K562 (cell line): ENCODE measurements around the gene PI4KA. TPM values are rescaled to one million over a fixed set of nuclear protein-coding genes. Genes with fewer than 3 reads are reported as not detected.

Experiments
- MAFK ChIP-seq: IDR thresholded peaks from 2 replicates; pipeline ENCODE4 v1.6.1; 2011; ENCODE audit warnings: low read length, improper control_type of control experiment
- NFIX ChIP-seq: fragments of 250-450 bp; sonication (Bioruptor Pico); IDR thresholded peaks from 2 replicates; pipeline ENCODE4 v1.4.0; 2020; ENCODE audit warnings: low read depth, mild to moderate bottlenecking, moderate library complexity
- NFXL1 ChIP-seq: fragments of 450-650 bp; formaldehyde crosslinking; IDR thresholded peaks from 2 replicates; pipeline ENCODE4 v1.4.0; 2021; ENCODE audit warnings: mild to moderate bottlenecking
- RFX7 ChIP-seq: fragments of 250-450 bp; sonication (Bioruptor Pico); IDR thresholded peaks from 2 replicates; pipeline ENCODE4 v1.5.1; 2021; ENCODE audit warnings: mild to moderate bottlenecking
- ZNF253 ChIP-seq: fragments of 250-450 bp; sonication (Bioruptor Pico); conservative IDR thresholded peaks from 2 replicates; pipeline ENCODE4 v1.6.1; 2021; ENCODE audit warnings: mild to moderate bottlenecking
- ZNF766 ChIP-seq: fragments of 200-800 bp; sonication (Bioruptor generic); conservative IDR thresholded peaks from 2 replicates; pipeline ENCODE4 v1.6.1; 2016; ENCODE audit warnings: missing genetic modification characterization, missing compliant biosample characterization
- polyA plus RNA-seq, 8 experiments: library from polyadenylated mRNA; depleted of rRNA in 4 of 8; stranded (reverse) in 5 of 8; unstranded in 3 of 8; fragments of >200 nt; fragmentation: Nextera tagmentation in 2 of 8; fragmentation: Illumina TruSeq in 1 of 8; extraction: Ambion mirVana in 2 of 8; extraction: Trizol in 1 of 8; gene quantifications; 2 replicates each; pipeline versions ENCODE4 v1.2.1 to v1.2.3, GENCODE V29; 2011 to 2014; ENCODE audit warnings: inconsistent platforms in 1 of 8, missing spikeins in 1 of 8
- total RNA-seq, 7 experiments: library from RNA; depleted of rRNA in 6 of 7; stranded (reverse); fragments of >200 nt in 6 of 7; fragmentation: Illumina TruSeq in 2 of 7; extraction: Trizol in 2 of 7; gene quantifications; 2 replicates each; pipeline versions ENCODE4 v1.2.1 to v1.2.3, GENCODE V29; 2011 to 2021; ENCODE audit warnings: low replicate concordance in 1 of 7
- TF ChIP-seq, protein P1 (sequence below): sonication (generic); formaldehyde crosslinking; IDR thresholded peaks from 2 replicates; pipeline ENCODE4 v1.8.1; 2023; ENCODE audit warnings: mild to moderate bottlenecking, missing genetic modification reagents
- TF ChIP-seq, protein P2 (sequence below): fragments of 250-450 bp; sonication (Bioruptor Pico); IDR thresholded peaks from 2 replicates; pipeline ENCODE4 v1.9.0; 2021; ENCODE audit warnings: mild to moderate bottlenecking, inconsistent platforms
- TF ChIP-seq, protein P3 (sequence below): fragments of 450-650 bp; formaldehyde crosslinking; IDR thresholded peaks from 2 replicates; pipeline ENCODE4 v1.4.0; 2022; ENCODE audit warnings: mild to moderate bottlenecking, moderate library complexity
- TF ChIP-seq, protein P4 (sequence below): fragments of 450-650 bp; IDR thresholded peaks from 2 replicates; pipeline ENCODE4 v1.6.1; 2017; ENCODE audit warnings: antibody characterized with exemption, mild to moderate bottlenecking
- TF ChIP-seq, protein P5 (sequence below): sonication (generic); formaldehyde crosslinking; IDR thresholded peaks from 2 replicates; pipeline ENCODE4 v1.8.1; 2023; ENCODE audit warnings: missing genetic modification reagents, mild to moderate bottlenecking, borderline replicate concordance

The PI4KA gene
- total and polyA plus RNA-seq, 9 of the 15 experiments (the other 6 are each of a cell fraction or from before 2014, with no cell fraction given), result 7.3 to 187 (median 84.7) TPM

DNA sequence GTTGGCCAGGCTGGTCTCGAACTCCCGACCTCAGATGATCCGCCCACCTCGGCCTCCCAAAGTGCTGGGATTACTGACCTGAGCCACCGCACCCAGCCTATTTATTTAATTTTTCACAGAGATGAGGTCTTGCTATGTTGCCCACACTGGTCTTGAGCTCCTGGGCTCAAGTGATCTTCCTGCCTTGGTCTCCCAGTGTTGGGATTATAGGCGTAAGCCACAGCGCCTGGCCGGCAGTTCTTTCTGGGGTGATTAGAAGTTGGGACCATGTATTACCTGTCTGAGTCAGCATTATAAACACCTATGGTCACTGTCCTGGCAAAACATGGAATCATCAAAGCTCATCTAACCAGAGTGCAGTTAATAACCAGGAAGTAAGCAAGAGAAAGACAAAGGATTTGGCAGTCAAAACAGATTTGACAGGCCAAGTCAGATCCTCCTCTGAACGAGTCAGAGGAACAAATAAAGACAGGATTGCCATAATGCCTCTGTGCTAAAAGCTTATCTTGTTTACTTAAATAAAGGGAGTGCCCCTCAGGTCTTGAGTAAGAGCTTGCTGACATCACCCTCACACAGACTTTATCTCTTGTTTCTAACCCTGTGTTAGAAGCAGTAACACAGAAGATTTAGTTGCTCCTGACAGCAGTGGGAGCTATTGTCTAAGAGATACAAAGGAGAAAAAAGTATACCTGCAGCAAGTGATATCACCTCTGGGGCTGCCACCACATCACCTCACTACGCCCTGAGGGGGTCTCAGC lies 81.0 kb downstream of the PI4KA start (continued):
- TF ChIP-seq, protein P1, sequence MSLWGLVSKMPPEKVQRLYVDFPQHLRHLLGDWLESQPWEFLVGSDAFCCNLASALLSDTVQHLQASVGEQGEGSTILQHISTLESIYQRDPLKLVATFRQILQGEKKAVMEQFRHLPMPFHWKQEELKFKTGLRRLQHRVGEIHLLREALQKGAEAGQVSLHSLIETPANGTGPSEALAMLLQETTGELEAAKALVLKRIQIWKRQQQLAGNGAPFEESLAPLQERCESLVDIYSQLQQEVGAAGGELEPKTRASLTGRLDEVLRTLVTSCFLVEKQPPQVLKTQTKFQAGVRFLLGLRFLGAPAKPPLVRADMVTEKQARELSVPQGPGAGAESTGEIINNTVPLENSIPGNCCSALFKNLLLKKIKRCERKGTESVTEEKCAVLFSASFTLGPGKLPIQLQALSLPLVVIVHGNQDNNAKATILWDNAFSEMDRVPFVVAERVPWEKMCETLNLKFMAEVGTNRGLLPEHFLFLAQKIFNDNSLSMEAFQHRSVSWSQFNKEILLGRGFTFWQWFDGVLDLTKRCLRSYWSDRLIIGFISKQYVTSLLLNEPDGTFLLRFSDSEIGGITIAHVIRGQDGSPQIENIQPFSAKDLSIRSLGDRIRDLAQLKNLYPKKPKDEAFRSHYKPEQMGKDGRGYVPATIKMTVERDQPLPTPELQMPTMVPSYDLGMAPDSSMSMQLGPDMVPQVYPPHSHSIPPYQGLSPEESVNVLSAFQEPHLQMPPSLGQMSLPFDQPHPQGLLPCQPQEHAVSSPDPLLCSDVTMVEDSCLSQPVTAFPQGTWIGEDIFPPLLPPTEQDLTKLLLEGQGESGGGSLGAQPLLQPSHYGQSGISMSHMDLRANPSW (CRISPR knock-in tag), result peak; percentile 96
- 0 out of 2 replicates have a peak, but pooled peaks have one; percentile 68 for TF ChIP-seq ZNF253 (CRISPR knock-in tag)
- TF ChIP-seq, protein P2, sequence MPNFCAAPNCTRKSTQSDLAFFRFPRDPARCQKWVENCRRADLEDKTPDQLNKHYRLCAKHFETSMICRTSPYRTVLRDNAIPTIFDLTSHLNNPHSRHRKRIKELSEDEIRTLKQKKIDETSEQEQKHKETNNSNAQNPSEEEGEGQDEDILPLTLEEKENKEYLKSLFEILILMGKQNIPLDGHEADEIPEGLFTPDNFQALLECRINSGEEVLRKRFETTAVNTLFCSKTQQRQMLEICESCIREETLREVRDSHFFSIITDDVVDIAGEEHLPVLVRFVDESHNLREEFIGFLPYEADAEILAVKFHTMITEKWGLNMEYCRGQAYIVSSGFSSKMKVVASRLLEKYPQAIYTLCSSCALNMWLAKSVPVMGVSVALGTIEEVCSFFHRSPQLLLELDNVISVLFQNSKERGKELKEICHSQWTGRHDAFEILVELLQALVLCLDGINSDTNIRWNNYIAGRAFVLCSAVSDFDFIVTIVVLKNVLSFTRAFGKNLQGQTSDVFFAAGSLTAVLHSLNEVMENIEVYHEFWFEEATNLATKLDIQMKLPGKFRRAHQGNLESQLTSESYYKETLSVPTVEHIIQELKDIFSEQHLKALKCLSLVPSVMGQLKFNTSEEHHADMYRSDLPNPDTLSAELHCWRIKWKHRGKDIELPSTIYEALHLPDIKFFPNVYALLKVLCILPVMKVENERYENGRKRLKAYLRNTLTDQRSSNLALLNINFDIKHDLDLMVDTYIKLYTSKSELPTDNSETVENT (CRISPR knock-in tag), result peak; percentile 10; the same call in 1 of the 2 replicates
- TF ChIP-seq ZNF766 (CRISPR knock-in tag), result no peak
- peak; percentile 90 for TF ChIP-seq RFX7 (CRISPR knock-in tag)
- peak; percentile 81; the same call in 1 of the 2 replicates for TF ChIP-seq NFXL1 (CRISPR knock-in tag)
- peak; percentile 93 for TF ChIP-seq MAFK
- TF ChIP-seq, protein P3, sequence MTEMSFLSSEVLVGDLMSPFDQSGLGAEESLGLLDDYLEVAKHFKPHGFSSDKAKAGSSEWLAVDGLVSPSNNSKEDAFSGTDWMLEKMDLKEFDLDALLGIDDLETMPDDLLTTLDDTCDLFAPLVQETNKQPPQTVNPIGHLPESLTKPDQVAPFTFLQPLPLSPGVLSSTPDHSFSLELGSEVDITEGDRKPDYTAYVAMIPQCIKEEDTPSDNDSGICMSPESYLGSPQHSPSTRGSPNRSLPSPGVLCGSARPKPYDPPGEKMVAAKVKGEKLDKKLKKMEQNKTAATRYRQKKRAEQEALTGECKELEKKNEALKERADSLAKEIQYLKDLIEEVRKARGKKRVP, result peak; percentile 80
- TF ChIP-seq, protein P4, sequence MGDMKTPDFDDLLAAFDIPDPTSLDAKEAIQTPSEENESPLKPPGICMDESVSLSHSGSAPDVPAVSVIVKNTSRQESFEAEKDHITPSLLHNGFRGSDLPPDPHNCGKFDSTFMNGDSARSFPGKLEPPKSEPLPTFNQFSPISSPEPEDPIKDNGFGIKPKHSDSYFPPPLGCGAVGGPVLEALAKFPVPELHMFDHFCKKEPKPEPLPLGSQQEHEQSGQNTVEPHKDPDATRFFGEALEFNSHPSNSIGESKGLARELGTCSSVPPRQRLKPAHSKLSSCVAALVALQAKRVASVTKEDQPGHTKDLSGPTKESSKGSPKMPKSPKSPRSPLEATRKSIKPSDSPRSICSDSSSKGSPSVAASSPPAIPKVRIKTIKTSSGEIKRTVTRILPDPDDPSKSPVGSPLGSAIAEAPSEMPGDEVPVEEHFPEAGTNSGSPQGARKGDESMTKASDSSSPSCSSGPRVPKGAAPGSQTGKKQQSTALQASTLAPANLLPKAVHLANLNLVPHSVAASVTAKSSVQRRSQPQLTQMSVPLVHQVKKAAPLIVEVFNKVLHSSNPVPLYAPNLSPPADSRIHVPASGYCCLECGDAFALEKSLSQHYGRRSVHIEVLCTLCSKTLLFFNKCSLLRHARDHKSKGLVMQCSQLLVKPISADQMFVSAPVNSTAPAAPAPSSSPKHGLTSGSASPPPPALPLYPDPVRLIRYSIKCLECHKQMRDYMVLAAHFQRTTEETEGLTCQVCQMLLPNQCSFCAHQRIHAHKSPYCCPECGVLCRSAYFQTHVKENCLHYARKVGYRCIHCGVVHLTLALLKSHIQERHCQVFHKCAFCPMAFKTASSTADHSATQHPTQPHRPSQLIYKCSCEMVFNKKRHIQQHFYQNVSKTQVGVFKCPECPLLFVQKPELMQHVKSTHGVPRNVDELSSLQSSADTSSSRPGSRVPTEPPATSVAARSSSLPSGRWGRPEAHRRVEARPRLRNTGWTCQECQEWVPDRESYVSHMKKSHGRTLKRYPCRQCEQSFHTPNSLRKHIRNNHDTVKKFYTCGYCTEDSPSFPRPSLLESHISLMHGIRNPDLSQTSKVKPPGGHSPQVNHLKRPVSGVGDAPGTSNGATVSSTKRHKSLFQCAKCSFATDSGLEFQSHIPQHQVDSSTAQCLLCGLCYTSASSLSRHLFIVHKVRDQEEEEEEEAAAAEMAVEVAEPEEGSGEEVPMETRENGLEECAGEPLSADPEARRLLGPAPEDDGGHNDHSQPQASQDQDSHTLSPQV, result no peak
- 0 out of 2 replicates have a peak, but pooled peaks have one; percentile 28 for TF ChIP-seq NFIX (CRISPR knock-in tag)
- TF ChIP-seq, protein P5, sequence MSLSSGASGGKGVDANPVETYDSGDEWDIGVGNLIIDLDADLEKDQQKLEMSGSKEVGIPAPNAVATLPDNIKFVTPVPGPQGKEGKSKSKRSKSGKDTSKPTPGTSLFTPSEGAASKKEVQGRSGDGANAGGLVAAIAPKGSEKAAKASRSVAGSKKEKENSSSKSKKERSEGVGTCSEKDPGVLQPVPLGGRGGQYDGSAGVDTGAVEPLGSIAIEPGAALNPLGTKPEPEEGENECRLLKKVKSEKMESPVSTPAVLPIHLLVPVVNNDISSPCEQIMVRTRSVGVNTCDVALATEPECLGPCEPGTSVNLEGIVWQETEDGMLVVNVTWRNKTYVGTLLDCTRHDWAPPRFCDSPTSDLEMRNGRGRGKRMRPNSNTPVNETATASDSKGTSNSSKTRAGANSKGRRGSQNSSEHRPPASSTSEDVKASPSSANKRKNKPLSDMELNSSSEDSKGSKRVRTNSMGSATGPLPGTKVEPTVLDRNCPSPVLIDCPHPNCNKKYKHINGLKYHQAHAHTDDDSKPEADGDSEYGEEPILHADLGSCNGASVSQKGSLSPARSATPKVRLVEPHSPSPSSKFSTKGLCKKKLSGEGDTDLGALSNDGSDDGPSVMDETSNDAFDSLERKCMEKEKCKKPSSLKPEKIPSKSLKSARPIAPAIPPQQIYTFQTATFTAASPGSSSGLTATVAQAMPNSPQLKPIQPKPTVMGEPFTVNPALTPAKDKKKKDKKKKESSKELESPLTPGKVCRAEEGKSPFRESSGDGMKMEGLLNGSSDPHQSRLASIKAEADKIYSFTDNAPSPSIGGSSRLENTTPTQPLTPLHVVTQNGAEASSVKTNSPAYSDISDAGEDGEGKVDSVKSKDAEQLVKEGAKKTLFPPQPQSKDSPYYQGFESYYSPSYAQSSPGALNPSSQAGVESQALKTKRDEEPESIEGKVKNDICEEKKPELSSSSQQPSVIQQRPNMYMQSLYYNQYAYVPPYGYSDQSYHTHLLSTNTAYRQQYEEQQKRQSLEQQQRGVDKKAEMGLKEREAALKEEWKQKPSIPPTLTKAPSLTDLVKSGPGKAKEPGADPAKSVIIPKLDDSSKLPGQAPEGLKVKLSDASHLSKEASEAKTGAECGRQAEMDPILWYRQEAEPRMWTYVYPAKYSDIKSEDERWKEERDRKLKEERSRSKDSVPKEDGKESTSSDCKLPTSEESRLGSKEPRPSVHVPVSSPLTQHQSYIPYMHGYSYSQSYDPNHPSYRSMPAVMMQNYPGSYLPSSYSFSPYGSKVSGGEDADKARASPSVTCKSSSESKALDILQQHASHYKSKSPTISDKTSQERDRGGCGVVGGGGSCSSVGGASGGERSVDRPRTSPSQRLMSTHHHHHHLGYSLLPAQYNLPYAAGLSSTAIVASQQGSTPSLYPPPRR (CRISPR knock-in tag), result peak; percentile 97
